ENCODE measurements around the gene TGFB2.

GRCh38 chr1:218384581-218384993 is 39.5 kb downstream of the TGFB2 start:
- no peak for TF ChIP-seq POLR2A (IDR thresholded peaks at IDR 0.05; ENCODE audit: low read length)
- no peak for TF ChIP-seq GATA1 (IDR thresholded peaks at IDR 0.05; ENCODE audit: low read depth, low read length)

Data from erythroblast (primary cell).